MM.1S (cell line): ENCODE data around the gene ART3.
"Not testable (repeated sequence)": the region's sequence is repeated elsewhere in the genome, so short reads cannot be mapped to it uniquely, and the experiment has no call there.

ENCODE experiments used
- EZH2phosphoT487 ChIP-seq: fragments of 300-600 bp; sonication (generic); IDR thresholded peaks from 2 replicates; pipeline ENCODE4 v1.6.1; 2018; ENCODE audit warnings: antibody characterized with exemption, low read length
- TF ChIP-seq, protein P1 (sequence below): fragments of 300-600 bp; sonication (generic); IDR thresholded peaks from 2 replicates; pipeline ENCODE4 v1.5.1; 2016; ENCODE audit warnings: antibody characterized with exemption, low read length, mixed read lengths

DNA sequence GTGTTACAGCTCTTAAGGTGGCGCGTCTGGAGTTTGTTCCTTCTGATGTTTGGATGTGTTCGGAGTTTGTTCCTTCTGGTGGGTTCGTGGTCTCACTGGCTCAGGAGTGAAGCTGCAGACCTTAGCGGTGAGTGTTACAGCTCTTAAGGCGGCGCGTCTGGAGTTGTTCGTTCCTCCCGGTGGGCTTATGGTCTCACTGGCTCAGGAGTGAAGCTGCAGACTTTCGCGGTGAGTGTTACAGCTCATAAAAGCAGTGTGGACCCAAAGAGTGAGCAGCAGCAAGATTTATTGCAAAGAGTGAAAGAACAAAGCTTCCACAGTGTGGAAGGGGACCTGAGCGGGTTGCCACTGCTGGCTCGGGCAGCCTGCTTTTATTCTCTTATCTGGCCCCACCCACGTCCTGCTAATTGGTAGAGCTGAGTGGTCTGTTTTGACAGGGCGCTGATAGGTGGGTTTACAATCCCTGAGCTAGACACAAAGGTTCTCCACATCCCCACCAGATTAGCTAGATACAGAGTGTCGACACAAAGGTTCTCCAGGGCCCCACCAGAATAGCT lies 24.6 kb upstream of the ART3 start:
- TF ChIP-seq EZH2phosphoT487, result not testable (repeated sequence)
- TF ChIP-seq, protein P1, sequence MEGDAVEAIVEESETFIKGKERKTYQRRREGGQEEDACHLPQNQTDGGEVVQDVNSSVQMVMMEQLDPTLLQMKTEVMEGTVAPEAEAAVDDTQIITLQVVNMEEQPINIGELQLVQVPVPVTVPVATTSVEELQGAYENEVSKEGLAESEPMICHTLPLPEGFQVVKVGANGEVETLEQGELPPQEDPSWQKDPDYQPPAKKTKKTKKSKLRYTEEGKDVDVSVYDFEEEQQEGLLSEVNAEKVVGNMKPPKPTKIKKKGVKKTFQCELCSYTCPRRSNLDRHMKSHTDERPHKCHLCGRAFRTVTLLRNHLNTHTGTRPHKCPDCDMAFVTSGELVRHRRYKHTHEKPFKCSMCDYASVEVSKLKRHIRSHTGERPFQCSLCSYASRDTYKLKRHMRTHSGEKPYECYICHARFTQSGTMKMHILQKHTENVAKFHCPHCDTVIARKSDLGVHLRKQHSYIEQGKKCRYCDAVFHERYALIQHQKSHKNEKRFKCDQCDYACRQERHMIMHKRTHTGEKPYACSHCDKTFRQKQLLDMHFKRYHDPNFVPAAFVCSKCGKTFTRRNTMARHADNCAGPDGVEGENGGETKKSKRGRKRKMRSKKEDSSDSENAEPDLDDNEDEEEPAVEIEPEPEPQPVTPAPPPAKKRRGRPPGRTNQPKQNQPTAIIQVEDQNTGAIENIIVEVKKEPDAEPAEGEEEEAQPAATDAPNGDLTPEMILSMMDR, result not testable (repeated sequence)
